GM12892 (cell line): Measurements from ENCODE around the gene THY1.
"Not testable (repeated sequence)": the region's sequence is repeated elsewhere in the genome, so short reads cannot be mapped to it uniquely, and the experiment has no call there.

ENCODE experiments used
- DNase-seq: peaks from one replicate; pipeline ENCODE4 v3.0.0; 2011; ENCODE audit not compliant: insufficient read length
- FAIRE-seq: peaks from 2 replicates; lab custom pipeline; 2011; peaks lifted over from hg19 to GRCh38; lab: Jason Lieb, UNC
- POLR2A ChIP-seq: IDR thresholded peaks from 2 replicates; pipeline ENCODE4 v1.6.1; 2011; ENCODE audit warnings: low read depth, low read length, control low read depth
- POLR2AphosphoS5 ChIP-seq: IDR thresholded peaks from 2 replicates; pipeline ENCODE4 v1.6.1; 2011; ENCODE audit warnings: low read depth, low read length, control low read depth
- TAF1 ChIP-seq: IDR thresholded peaks from 2 replicates; pipeline ENCODE4 v1.6.1; 2011; ENCODE audit warnings: low read depth, mild to moderate bottlenecking, control low read depth, low read length, borderline replicate concordance

THY1 gene

DNA sequence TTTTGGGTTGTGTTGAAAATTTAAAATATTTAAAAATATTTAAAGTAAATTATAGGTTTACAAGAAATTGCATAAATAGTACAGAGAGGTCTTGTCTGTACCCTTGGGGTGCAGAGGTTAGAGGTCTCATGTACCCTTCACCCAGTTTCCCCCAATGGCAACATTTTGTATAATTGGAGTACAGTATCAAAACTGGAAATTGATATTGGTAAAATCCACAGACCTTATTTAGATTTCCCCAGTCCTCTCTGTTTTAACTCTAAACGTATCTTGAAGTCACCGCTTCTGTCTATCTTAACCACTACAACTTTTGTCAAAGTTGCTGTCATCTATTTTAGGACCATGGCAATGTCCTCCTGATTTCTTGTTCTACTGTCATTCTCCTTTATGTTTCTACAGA lies 10.9 kb downstream of the THY1 start:
- no peak for FAIRE-seq
- TF ChIP-seq POLR2A (no peak), POLR2AphosphoS5 (no peak), TAF1 (no peak)
- no peak for DNase-seq

DNA sequence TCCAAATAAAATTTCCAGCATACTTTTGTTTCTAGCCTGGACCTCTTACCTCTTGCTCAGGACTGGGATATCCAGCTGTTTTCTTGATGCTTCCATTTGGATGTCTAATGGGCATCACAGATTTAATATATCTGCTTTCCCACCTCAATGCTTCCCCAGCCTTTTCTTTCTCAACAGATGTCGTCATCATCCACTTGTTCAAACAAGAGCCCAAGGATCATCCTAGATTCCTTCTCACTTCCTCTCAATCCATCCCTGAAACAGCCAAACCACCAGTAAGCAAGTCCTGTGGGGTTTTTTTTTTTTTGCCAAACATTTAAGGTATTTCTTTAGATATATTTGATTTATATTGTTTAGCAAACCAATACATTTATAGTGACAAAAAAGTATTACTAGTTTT lies 12.5 kb downstream of the THY1 start:
- DNase-seq, result no peak
- TF ChIP-seq TAF1 (no peak), POLR2AphosphoS5 (no peak), POLR2A (no peak)
- no peak for FAIRE-seq

DNA sequence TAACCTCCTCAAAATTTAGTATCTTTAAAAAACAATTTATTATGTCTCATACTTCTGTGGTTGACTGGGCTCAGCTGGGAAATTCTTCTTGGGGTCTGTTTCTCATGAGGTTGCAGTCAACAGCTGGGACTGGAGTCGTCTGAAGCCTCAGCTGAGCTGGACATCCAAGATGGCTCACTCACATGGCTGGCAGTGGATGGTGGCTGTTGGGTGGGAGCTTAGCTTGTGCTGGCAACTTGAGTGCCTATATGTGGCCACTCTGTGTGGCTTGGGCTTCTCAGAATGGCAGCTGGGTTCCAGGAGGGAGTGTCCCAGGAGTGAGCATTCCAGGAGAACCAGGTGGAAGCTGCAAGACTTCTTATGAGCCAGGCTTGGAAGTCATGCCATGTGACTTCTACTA lies 13.2 kb downstream of the THY1 start:
- no peak for FAIRE-seq
- no peak for DNase-seq
- no peak for TF ChIP-seq POLR2AphosphoS5
- TF ChIP-seq TAF1, result no peak
- no peak for TF ChIP-seq POLR2A

DNA sequence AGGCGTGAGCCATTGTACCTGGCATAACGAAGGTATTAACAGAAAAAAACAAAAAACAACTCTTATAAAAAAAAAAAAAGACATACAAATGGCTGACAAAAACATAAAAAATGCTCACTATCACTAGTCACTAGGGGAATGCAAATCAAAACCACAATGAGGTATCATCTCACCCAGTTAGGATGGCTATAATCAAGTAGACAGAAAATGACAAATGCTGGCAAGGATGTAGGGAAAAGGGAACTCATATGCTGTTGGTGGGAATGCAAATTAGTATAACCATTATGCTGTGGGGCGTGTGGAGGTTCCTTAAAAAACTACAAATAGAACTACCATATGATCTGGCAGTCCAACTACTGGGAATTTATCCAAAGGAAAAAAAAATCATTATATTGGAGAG lies 17.0 kb downstream of the THY1 start:
- FAIRE-seq, result no peak
- no peak for TF ChIP-seq TAF1
- TF ChIP-seq POLR2AphosphoS5, result no peak
- TF ChIP-seq POLR2A, result no peak

DNA sequence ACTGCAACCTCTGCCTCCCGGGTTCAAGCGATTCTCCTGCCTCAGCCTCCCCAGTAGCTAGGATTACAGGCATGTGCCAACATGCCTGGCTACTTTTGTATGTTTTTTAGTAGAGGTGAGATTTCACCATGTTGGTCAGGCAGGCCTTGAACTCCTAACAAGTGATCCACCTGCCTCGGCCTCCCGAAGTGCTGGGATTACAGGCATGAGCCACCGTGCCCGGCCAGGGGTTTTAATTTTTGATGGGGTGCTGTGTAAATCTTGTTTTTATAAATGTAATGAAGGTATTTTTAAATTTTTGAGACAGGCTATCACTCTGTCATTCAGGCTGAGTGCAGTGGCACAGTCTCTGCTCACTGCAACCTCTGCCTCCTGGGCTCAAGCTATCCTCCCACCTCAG lies 17.5 kb downstream of the THY1 start:
- FAIRE-seq, DNase-seq: not testable (repeated sequence)

More for the DNA sequence above, 17.0 kb downstream of the THY1 start:
- DNase-seq, result no peak

GRCh38 chr11:119404872-119405271 lies 18.1 kb downstream of the THY1 start:
- TF ChIP-seq TAF1, result no peak
- TF ChIP-seq POLR2AphosphoS5, result no peak
- TF ChIP-seq POLR2A, result no peak
- DNase-seq, result no peak
- no peak for FAIRE-seq

GRCh38 chr11:119403021-119403420 lies 20.0 kb downstream of the THY1 start:
- no peak for TF ChIP-seq POLR2AphosphoS5
- TF ChIP-seq POLR2A, result no peak
- no peak for TF ChIP-seq TAF1
- DNase-seq, result no peak
- no peak for FAIRE-seq

DNA sequence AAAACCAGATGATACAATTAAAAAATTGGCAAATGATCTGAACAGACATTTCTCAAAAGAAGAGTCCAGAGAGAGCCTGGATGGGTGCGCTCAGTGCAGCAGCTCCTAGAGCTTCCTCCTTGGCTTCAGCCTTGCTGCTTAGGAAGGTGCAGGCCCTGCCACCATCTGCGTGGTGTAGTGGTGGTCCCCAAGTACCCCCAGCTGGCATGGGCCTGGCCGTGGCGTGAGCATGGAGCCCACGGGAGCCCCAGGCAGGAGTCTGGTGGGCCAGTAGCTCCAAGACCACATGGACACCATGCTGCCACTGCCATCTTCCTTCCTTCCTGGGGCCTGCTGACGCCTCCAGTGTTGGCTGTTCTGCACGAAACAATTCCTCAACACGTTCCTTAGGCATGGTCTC lies 20.5 kb downstream of the THY1 start:
- FAIRE-seq, result no peak

DNA sequence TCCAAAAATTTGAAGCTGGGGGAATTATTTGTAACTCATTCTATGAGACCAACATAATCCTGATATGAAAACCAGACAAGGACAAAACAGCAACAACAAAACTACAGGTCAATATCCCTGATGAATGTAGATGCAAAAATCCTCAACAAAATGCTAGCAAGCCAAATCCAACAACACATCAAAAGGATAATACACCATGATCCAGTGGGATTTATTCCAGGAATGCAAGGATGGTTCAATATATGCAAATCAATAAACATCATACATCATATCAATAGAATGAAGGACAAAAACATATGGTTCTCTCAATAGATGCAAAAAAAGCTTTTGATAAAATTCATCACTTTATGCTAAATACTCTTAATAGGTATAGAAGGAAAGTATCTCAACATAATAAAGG lies 22.1 kb downstream of the THY1 start:
- TF ChIP-seq POLR2AphosphoS5, result no peak
- no peak for TF ChIP-seq TAF1
- TF ChIP-seq POLR2A, result no peak
- DNase-seq (no peak), FAIRE-seq (no peak)

More for the DNA sequence above, 20.5 kb downstream of the THY1 start:
- no peak for DNase-seq
- TF ChIP-seq TAF1 (no peak), POLR2AphosphoS5 (no peak), POLR2A (no peak)

- DNase-seq (no peak), FAIRE-seq (no peak)
- TF ChIP-seq POLR2AphosphoS5, result no peak
- TF ChIP-seq POLR2A, result no peak
- no peak for TF ChIP-seq TAF1
Measured at GRCh38 chr11:119397740-119398139, 25.2 kb downstream of the THY1 start.

DNA sequence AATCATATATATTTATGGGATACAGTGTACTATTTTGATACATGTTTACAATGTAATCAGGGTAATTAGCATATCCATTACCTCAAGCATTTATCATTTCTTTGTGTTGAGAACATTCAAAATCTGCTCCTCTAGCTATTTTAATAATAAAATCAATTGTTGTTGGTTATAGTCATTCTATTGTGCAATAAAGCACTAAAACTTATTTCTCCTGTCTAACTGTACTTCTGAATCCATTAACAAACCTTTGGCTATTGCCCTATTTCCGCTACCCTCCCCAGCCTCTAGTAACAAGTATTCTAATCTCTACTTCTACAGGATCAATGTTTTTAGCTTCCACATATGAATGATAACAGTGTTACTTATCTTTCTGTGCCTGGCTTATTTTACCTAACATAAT lies 26.1 kb downstream of the THY1 start:
- FAIRE-seq (no peak), DNase-seq (no peak)
- TF ChIP-seq POLR2AphosphoS5, result no peak
- no peak for TF ChIP-seq POLR2A
- TF ChIP-seq TAF1, result no peak

DNA sequence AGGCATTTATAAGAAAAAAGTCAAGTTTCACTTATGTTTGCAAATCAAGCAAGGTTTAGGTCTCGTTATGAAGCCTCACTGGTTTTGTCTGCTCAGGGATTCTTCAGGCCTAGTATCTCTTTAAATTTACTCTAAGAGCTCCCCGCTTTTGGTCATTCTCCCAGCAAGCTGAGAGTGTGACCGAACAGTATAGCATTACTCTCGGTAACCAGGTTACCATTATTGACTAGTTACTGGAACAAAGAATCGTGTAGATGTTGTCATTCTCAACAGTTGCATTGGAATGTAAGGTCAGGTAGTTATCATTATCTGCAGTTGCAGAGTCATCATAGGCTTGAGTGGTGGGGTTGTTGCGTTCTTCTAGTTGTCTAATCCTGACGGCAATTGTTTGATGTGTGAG lies 31.7 kb downstream of the THY1 start:
- FAIRE-seq, result peak; percentile 33
- TF ChIP-seq TAF1 (no peak), POLR2A (no peak), POLR2AphosphoS5 (no peak)
- no peak for DNase-seq

- TF ChIP-seq POLR2AphosphoS5 (no peak), TAF1 (no peak), POLR2A (no peak)
- FAIRE-seq, result peak; percentile 82
- DNase-seq, result no peak
Measured at GRCh38 chr11:119389611-119390254, 33.2 kb downstream of the THY1 start.
